ENCODE data around the gene FANCC. TPM values are rescaled to one million over a fixed set of nuclear protein-coding genes. Genes with fewer than 3 reads are reported as not detected.
A peak's percentile ranks its signal among the peaks of the same experiment; 100 is the strongest.

The FANCC gene
- total RNA-seq, 1 experiment from 2014 or later = 12.3 TPM

- DNase-seq (ENCODE audit: low spot score) = no peak
Observed at GRCh38 chr9:95125652-95126051, 191.9 kb downstream of the FANCC start.

GRCh38 chr9:95124582-95125367, 192.7 kb downstream of the FANCC start:
- peak; percentile 23 for DNase-seq (ENCODE audit: low spot score)

GRCh38 chr9:95120781-95121370, 196.6 kb downstream of the FANCC start:
- DNase-seq (ENCODE audit: low spot score) = no peak

GRCh38 chr9:95118596-95118995, 198.9 kb downstream of the FANCC start:
- no peak for DNase-seq (ENCODE audit: low spot score)

- no peak for DNase-seq (ENCODE audit: low spot score)
Observed at GRCh38 chr9:95116808-95117204, 200.7 kb downstream of the FANCC start.

GRCh38 chr9:95116002-95116807, 201.3 kb downstream of the FANCC start:
- peak; percentile 48 for DNase-seq (ENCODE audit: low spot score)

GRCh38 chr9:95115104-95115503, 202.4 kb downstream of the FANCC start:
- no peak for DNase-seq (ENCODE audit: low spot score)

GRCh38 chr9:95112436-95113280, 204.9 kb downstream of the FANCC start:
- no peak for DNase-seq (ENCODE audit: low spot score)

- DNase-seq (ENCODE audit: low spot score) = no peak
Observed at GRCh38 chr9:95111716-95112115, 205.8 kb downstream of the FANCC start.

GRCh38 chr9:95110921-95111525, 206.5 kb downstream of the FANCC start:
- DNase-seq (ENCODE audit: low spot score) = no peak

GRCh38 chr9:95109456-95109855, 208.1 kb downstream of the FANCC start:
- DNase-seq (ENCODE audit: low spot score) = no peak

- no peak for DNase-seq (ENCODE audit: low spot score)
Observed at GRCh38 chr9:95108777-95109176, 208.7 kb downstream of the FANCC start.

GRCh38 chr9:95107976-95108375, 209.5 kb downstream of the FANCC start:
- no peak for DNase-seq (ENCODE audit: low spot score)

- no peak for DNase-seq (ENCODE audit: low spot score)
Observed at GRCh38 chr9:95107001-95107749, 210.3 kb downstream of the FANCC start.

- DNase-seq (ENCODE audit: low spot score) = no peak
Observed at GRCh38 chr9:95105519-95106287, 211.8 kb downstream of the FANCC start.

GRCh38 chr9:95104980-95105379, 212.5 kb downstream of the FANCC start:
- no peak for DNase-seq (ENCODE audit: low spot score)

GRCh38 chr9:95104581-95104960, 212.9 kb downstream of the FANCC start:
- no peak for DNase-seq (ENCODE audit: low spot score)

- DNase-seq (ENCODE audit: low spot score) = no peak
Observed at GRCh38 chr9:95103871-95104580, 213.5 kb downstream of the FANCC start.

GRCh38 chr9:95103281-95103771, 214.2 kb downstream of the FANCC start:
- no peak for DNase-seq (ENCODE audit: low spot score)

All from H4 (cell line).